22Rv1 (cell line): ENCODE measurements around the gene ARX.

Experiments
- CTCF ChIP-seq: fragments of 450-650 bp; IDR thresholded peaks from 2 replicates; pipeline ENCODE4 v1.5.1; 2017; ENCODE audit warnings: mild to moderate bottlenecking
- ZFX ChIP-seq: fragments of 450-650 bp; IDR thresholded peaks from 2 replicates; pipeline ENCODE4 v1.6.1; 2017; ENCODE audit warnings: antibody characterized with exemption, borderline replicate concordance

DNA sequence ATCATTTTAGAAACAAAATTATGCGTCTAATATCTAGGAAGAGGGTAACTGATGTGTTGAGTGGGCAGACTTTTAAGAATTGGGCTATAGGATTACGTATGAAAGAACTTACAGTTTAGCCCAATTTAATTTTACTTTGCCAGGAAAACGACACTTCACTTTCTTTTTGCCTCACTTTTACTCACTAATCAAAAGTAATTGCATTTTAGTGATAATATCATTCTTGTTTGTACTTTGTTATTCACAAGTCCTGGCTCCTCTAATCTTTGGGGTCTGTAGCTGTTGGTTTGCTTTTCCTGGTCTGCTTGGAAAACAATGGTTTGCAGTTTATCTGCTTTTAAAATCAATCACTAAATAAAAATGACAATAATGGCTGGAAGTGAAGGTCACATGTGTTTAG, 2.9 kb upstream of the ARX start:
- TF ChIP-seq CTCF (no peak), ZFX (no peak)
